NCI-H2029 (cell line): ENCODE measurements around the gene ACOT8.
A peak's percentile ranks its signal among the peaks of the same experiment; 100 is the strongest.
"Not testable (repeated sequence)": the region's sequence is repeated elsewhere in the genome, so short reads cannot be mapped to it uniquely, and the experiment has no call there.

Experiments used
- DNase-seq: peaks from one replicate; lab custom pipeline; 2025; lab: John Stamatoyannopoulos, UW

Gene ACOT8

GRCh38 chr20:45857114-45857881, at the start of gene ACOT8, which contains the start of gene ZSWIM3:
Gene ACOT8 (minus strand): TSS chr20:45857392. CDS start chr20:45857315, 77 bp downstream.
Gene ZSWIM3 (plus strand): TSS chr20:45857614. CDS start chr20:45857826, 212 bp downstream.
- peak; percentile 100 for DNase-seq

- no peak for DNase-seq
These were observed 48.4 kb upstream of the ACOT8 start for GRCh38 chr20:45905505-45906079.

GRCh38 chr20:45904583-45905504, 47.7 kb upstream of the ACOT8 start:
- DNase-seq = no peak

GRCh38 chr20:45902199-45902701, 45.1 kb upstream of the ACOT8 start:
- no peak for DNase-seq

GRCh38 chr20:45901332-45901731, 44.1 kb upstream of the ACOT8 start:
- DNase-seq = not testable (repeated sequence)

- no peak for DNase-seq
These were observed 42.0 kb upstream of the ACOT8 start for GRCh38 chr20:45899046-45899835.

GRCh38 chr20:45898285-45898684, 41.1 kb upstream of the ACOT8 start:
- no peak for DNase-seq

- DNase-seq = no peak
These were observed 40.5 kb upstream of the ACOT8 start for GRCh38 chr20:45897692-45898091.

GRCh38 chr20:45897289-45897688, 40.1 kb upstream of the ACOT8 start:
- DNase-seq = no peak

- no peak for DNase-seq
These were observed 39.5 kb upstream of the ACOT8 start for GRCh38 chr20:45896641-45897161.

GRCh38 chr20:45894797-45895196, 37.6 kb upstream of the ACOT8 start:
- DNase-seq = no peak

GRCh38 chr20:45893831-45894230, 36.6 kb upstream of the ACOT8 start:
- no peak for DNase-seq

- no peak for DNase-seq
These were observed 35.8 kb upstream of the ACOT8 start for GRCh38 chr20:45892828-45893500.

GRCh38 chr20:45892049-45892825, 35.0 kb upstream of the ACOT8 start:
- DNase-seq = no peak

- DNase-seq = peak; percentile 77
These were observed 34.1 kb upstream of the ACOT8 start, which contains the start of the genes CTSA and NEURL2 for GRCh38 chr20:45890985-45891983. Gene CTSA (plus strand): TSS chr20:45891335. CDS start chr20:45891569, 234 bp downstream. Gene NEURL2 (minus strand): TSS chr20:45891208. CDS start chr20:45890991, 217 bp downstream.

GRCh38 chr20:45890077-45890984, 33.1 kb upstream of the ACOT8 start:
- DNase-seq = peak; percentile 15

GRCh38 chr20:45888681-45889080, 31.5 kb upstream of the ACOT8 start:
- DNase-seq = no peak
